Measurements from ENCODE around the gene NRIP3.

DNA sequence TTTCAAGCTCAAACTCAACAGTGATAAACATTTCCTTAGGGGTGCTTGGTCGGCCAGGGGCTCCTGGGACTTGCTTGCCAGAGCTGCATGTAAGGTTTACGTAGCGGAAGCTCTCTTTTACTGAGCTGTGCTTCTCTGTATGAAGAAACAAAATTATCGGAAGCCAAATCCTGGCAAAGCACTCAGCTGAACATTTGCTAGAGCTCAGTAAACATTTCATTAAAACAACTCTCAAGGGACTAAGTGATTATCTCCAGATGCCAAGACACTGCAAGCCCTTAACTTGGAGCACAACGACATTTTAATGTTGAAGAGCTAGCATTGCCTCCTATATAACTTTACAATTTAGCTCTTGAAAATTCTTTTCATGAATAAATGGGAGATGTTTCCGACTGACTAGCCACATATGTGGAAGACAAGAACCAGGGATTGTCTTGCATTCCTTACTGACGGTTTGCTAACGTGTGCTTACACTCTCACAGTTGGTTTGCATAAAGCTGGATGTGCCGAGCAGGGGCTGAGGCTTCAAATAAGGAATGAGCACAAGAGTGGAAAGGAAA is 44.2 kb upstream of the NRIP3 start:
- TF ChIP-seq POLR2A (IDR thresholded peaks at IDR 0.05; ENCODE audit: low read depth, low read length), result no peak
- TF ChIP-seq POLR2AphosphoS5 (IDR thresholded peaks at IDR 0.05; ENCODE audit: low read depth, low read length), result no peak
